HG03066 (cell line): Measurements from ENCODE around the gene RTEL1.
"Not testable (repeated sequence)": the region's sequence is repeated elsewhere in the genome, so short reads cannot be mapped to it uniquely, and the experiment has no call there.

Source experiments
- ATAC-seq: cut with Tn5 transposase; IDR thresholded peaks from one replicate; pipeline ENCODE4 v1.9.1; 2021; ENCODE audit warnings: low read depth; ENCODE audit not compliant: unreplicated experiment

Gene RTEL1

DNA sequence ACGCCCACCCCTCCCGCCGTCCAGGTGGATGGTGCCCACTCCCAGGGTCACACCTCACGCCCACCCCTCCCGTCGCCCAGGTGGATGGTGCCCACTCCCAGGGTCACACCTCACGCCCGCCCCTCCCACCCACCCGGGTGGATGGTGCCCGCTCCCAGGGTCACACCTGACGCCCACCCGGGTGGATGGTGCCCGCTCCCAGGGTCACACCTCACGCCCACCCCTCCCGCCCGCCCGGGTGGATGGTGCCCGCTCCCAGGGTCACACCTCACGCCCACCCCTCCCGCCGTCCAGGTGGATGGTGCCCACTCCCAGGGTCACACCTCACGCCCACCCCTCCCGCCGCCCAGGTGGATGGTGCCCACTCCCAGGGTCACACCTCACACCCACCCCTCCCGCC is 7.6 kb upstream of the RTEL1 start:
- ATAC-seq = not testable (repeated sequence)

DNA sequence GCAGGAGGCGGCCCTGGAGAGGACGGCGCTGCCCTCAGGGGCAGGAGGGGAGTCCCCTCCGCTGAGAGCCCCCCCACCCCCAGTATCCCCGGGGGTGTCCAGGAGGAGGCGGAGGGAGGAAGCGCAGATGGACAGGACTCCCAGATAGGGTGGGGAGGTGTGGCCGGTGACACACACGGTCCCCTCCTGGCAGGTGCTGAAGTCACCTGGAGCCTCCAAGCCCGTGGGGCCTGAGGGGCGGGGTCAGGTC is 6.2 kb upstream of the RTEL1 start:
- ATAC-seq = no peak

DNA sequence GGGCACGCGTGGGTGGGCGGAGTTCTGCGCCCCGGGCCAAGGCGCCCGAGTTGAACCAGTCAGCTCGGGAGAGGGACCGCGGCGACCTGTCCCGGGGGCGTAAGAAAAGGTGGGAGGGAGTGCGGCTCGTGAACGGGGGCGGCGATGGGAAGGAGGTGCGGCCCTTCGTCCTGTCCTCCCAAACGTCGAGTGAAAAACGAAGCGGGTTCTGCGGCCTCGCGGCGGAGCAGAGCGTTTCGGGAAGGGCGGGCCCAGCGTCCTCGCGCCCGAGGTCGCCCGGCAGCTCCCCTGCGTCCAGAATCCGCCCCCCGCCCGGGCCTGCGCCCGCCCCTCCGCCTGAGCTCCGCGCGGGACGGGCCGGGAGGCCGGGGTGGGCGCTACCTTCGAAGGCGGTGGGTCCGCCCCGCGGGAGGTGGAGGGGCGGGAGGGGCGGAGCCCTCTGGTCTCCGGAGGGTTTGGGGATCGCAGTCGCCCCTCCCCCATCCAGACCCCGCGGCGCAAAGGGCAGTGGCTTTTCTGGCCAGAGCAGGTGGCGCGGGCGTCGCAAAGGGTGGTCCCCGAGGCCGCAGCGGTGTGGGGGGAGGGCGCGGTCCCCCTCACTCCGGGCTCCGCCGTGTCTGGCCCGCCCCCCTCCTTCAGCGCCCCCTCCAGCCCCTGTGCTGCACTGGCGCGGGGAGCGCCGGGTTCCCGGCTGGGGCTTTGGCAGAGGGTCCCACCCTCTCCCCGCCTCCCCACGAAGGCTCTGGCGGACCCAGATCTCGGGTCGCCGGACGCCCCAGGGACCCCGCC is 5.7 kb upstream of the RTEL1 start:
- no peak for ATAC-seq

DNA sequence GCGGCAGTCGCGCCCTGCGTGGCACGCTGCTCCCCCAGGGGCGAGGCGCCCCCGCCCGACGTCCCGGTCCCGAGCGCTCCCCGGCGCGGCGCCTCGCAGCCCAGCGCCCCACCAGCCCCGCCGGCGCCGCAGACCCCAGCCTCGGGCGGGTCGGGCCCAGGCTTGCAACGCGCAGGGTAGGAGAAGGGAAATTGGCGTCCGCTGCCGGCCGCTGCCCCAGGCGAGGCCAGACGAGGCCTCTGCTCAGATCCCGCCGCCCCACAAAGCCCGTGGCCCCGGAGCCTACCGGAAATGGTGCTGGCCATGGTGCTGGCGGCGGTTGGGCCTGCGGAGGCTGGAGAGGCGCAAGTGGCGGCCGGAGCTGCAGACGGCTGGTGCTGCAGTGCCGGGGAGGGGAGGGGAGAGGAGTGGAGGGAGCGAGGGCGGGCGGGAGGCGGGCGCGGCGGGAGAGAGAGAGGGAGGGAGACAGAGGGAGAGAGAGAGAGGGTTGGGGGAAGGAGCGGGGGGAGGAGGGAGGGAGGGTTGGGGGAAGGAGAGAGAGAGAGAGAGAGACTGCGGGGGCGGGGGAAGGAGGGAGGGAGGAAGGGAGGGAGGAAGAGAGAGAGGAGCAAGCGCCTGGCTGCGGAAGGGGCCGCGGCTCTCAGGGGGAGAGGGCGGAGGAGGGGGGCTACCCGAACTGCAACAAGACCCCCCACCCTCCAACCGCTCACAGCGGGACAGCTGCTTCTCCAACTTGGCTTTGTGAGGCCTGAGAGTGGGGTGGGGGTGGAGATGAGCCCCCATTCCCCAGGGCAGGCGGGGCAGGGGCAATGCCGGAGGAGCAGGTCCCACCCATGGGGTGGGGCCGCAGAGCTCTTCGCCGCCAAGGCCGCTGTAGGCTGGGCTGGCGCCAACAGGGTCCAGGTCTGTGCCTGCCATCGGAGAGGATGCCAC is 4.8 kb upstream of the RTEL1 start, which contains the start of gene STMN3:
Gene STMN3 (minus strand): TSS at position 384 of the 933 bp plus-strand sequence. CDS start 79 bp downstream, at position 305.
- ATAC-seq = no peak

DNA sequence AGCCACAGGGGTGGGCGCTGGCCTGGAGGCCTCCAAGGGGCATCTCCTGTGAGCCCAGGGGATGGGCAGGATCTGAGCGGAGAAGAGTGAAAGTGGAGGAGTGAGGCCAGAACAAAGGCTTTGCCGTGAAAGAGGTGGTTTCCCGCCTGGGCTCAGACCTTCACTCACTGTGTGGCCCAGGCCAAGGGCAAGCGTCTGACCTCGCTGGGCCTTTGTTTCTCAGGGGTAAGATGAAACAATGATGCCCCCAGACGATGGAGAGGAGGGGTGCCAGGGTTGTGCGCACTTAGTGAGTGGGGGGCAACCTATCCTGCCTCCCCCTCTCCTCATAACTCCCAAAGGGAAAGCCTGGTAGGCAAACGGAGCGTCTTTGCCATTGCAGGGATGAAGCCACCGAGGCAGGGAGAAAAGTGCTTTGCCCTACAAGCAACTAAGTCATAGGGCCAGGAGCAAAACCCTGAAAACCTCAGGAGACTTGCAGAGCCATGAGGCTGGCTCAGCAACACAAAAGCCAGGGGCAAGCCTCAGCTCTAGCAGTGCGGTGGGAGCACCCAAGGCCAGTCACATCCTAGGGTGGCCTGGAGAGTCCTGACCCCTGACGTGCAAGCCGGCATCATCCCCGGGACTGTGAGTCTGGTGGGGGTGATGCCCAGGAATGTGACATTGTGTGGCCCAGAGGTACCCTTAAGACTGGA is 4.0 kb upstream of the RTEL1 start:
- ATAC-seq = no peak

DNA sequence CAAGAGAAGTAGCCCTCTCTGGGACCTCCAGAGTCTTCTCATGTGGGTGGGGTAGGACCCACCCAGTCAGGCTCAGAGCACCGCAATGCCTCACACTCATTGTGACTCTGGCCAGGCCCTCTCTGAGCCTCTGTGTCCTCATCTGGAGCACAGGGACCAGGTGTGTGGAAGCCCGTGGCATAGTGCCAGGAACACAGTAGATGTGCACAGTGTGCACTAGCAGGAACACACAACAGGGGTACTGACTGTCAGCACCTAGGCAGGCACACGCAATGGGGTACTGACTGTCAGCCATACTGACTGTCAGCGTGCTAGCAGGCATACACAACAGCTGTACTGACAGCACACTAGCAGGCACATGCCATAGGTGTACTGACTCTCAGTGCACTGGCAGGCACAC is 2.9 kb upstream of the RTEL1 start:
- ATAC-seq = no peak

DNA sequence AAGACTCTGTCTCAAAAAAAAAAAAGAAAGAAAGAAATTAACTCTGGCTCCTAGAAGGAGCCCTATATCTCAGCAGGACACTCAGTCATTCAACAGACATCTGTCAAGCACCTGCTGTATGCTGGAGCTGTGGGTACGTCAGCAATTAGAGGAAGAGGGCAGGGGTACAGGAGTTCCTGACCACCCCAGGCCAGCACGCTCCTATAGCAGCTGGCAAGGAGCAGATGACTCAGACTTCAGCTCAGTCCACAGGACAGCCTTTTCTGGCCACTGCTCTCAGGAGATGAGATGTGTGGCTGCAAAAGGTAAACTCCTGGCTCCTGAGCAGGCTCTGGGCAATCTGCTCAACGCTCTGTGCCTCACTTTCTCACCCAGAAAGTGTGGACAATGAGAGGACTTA is 1.7 kb upstream of the RTEL1 start:
- ATAC-seq = no peak

DNA sequence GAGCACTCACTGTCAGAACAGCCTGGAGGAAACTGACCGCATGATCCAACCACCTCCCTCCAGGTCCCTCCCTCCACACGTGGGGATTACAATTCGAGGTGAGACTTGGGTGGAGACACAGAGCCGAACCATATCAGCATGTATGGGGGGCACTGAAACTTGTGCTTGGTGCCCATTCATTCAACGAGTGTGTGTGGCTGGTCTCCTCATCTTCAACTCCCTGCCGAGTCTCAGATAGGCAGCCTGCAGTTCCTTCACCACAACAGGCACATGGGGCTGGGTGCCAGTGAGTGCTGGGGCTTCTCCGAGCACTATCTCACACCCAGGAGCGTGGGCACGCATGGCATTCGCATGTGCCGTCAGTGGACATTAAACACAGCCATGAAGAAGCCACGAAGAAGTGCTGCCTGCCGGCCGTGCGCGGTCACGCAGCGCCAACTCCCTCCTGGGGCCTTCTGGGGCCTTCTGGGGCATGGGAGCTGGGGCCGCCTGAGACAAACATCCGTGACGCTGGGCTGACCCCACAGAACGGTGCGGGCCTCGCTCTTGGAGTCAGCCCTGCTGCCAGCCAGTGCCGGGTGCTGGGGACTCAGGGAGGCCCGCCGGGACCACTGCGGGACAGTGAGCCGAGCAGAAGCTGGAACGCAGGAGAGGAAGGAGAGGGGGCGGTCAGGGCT is 714 bp upstream of the RTEL1 start:
- ATAC-seq = no peak

DNA sequence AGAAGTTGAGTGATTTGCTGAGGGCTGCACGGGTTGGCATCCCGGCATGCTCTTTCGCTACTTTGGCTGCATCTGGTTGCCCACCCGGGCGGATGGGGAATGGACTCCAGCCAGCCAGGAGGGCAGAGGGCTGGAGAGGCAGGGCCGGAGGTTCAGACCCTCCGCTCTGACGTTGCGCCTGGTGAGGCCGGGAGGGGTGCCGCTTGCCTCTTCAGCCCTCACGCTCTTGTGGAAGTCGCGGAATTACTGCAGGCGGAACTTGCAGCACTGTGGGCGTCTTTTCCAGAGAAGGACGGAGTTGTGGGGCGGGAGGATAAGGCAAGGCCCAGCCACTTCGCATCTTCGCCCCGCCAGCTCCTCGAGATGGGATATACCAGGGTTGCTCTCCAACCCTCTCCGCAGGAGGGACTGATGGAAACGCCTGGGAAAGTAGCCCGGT is 656 bp downstream of the RTEL1 start:
- ATAC-seq = no peak

DNA sequence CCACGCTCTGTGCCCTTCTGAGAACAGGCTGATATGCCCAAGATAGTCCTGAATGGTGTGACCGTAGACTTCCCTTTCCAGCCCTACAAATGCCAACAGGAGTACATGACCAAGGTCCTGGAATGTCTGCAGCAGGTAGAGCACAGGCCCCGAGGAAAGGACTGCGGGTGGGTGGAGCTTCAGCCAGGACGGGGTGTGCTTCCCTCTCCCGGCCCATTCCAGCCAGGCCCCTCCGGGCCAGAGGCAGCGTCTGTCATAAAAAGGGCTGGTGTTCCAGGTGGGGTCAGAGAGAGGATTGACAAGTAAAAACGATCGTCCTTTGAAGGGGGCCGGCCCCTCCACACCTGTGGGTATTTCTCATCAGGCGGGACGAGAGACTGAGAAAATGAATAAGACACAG is 1.3 kb downstream of the RTEL1 start:
- no peak for ATAC-seq

DNA sequence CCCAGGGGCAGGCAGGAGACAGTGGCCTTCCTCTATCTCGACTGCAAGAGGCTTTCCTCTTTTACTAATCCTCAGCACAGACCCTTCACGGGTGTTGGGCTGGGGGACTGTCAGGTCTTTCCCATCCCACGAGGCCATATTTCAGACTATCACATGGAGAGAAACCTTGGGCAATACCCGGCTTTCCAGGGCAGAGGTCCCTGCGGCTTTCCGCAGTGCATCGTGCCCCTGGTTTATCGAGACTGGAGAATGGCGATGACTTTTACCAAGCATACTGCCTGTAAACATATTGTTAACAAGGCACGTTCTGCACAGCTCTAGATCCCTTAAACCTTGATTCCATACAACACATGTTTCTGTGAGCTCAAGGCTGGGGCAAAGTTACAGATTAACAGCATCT is 2.1 kb downstream of the RTEL1 start:
- not testable (repeated sequence) for ATAC-seq

DNA sequence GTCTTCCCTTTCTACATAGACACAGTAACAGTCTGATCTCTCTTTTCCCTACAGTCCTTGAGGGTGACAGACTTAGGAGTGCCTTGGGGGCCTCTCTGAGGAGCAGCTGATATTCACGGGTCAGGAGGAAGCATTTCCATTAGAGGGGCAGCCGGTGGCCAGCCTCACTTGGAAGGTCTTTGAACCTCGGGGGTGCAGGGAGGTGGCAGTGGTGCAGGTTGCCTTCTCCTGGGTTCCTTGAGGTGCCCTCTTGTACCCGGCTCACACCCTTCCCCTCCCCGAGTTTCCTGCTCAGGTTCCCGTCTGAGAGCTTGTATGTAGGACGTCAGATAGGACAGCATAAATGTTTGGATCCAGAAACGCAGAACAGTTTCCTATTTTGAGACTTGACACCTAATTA is 2.5 kb downstream of the RTEL1 start:
- ATAC-seq = no peak

DNA sequence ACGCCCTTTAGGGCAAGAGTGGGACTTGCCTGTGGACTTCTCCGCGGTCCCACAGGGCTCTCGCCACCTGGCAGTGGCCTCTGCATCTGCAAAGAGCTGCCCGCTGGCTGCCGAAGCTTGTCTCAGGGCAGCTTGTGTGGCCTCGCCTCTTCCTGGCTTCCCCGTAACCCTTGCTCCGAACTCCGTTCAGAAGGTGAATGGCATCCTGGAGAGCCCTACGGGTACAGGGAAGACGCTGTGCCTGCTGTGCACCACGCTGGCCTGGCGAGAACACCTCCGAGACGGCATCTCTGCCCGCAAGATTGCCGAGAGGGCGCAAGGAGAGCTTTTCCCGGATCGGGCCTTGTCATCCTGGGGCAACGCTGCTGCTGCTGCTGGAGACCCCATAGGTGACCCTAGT is 3.0 kb downstream of the RTEL1 start:
- ATAC-seq = no peak

DNA sequence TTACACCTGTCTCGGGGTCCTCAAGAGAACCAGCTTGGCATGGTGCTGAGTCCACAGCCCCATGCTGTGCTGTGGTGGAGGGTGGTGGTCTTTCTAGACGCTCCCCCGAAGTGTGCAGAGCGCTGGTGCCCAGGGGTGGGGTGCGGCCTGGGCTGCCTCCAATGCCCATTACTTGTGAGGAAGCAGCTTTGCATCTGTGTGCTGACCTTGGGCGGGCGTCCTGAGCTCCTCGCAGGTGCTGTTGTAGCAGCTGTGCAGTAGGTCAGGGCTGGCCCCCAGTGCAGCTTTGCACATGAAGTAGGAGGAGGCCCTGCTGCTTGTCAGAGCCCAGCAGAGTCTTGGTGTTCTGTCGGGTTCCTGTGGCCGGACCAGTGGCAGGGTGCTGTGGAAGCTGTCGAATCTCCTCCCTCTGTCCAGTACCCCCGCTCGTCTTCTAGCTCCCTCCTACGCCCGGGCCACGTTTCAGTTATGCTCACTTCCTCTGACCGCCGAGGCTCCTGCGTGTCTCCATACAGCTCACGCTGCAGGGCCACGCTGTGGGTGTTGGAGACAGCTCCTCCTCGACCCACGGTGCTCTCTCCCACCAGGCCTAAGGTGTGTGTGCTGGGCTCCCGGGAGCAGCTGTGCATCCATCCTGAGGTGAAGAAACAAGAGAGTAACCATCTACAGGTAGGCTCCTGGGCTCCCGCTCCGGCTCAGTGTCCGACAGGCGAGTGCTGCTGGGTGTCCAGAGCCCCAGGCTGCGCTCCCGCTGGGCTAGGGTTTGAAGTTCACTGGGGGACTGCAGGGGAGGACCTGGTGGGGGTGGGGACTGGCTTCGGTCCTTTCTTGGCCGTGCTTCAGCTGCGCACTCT is 4.1 kb downstream of the RTEL1 start:
- ATAC-seq = no peak

DNA sequence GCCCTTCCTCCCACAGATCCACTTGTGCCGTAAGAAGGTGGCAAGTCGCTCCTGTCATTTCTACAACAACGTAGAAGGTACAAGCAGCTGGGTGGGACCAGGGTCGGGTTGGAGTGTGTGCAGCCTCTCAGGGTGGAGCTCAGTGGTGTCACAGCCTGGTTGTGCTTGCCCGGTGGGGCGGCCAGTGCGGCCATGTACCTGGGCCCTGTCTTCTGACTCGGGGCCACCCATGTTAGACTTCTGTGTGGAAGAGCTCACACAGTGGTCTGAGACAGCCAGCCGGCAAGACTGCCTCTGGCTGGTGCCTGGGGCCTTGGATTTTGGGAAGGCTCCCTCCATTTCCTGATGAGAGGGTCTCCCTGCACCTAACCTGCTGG is 4.7 kb downstream of the RTEL1 start:
- ATAC-seq = no peak

DNA sequence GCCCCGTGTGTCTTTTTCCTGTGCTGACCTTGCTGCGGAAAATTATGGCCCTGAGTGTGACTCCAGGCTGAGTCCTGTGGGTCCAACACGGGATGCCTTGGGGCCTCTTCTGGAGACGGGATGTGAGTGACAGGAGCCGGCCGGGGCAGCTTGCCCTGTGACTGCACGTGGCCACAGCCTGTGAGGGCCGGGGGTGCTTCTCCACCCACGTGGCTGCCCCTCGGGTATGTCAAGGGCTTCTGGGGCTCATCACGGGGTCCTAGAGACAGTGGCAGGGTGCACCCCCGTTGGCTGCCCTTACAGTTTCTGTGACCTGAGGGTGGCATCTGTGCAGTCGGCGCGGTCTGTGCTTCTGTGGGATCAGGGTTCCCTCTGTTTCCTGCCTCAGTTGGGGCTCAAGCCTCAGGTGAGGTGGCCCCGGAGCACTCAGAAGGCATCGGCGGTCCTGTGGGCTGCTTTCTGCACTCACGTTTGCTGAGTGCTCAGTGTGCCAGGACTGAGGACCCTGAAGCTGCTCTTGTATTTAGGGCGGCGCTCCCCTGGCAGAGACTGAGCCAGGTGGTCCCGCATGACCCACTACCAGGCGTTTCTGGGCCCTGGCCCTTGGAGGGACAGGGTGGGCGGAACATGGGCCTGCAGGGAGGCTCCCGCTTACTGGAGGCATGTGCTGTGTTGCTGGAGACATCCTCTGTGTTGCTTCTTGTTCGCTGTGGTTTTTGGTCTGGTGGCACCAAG is 5.4 kb downstream of the RTEL1 start:
- ATAC-seq = no peak

DNA sequence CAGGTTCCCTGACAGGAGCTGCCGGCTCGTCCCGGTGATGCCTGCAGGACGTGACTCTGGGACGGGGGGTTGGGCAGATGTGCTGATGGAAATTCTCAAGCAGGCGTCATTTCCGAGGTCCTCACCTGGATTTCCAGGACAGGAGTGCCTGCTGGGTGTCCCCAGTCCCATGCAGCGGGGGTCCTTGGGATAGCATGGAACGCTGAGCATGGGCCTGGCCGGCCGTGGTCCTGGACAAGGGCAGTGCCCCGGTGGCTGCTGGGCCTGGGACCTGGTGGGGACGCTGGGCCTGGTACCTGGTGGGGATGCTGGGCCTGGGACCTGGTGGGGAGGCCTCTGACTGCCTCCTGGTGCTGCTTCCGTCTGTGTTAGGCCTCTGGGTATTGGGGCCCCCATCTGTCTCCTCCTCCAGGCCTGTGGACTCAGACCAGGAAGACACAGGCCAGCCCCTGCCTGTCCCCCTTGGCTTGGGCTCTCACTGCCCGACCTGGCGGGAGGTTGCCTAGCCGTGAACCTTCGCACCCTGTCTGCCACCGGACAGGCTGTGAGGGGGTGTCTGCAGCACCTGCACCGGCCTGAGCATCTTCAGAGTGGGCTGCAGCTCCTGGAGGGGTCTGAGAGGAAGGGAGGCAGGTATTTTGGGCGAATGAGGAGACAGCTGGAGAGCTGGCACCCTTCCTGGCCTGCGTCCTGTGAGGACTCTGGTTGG is 6.2 kb downstream of the RTEL1 start:
- no peak for ATAC-seq

DNA sequence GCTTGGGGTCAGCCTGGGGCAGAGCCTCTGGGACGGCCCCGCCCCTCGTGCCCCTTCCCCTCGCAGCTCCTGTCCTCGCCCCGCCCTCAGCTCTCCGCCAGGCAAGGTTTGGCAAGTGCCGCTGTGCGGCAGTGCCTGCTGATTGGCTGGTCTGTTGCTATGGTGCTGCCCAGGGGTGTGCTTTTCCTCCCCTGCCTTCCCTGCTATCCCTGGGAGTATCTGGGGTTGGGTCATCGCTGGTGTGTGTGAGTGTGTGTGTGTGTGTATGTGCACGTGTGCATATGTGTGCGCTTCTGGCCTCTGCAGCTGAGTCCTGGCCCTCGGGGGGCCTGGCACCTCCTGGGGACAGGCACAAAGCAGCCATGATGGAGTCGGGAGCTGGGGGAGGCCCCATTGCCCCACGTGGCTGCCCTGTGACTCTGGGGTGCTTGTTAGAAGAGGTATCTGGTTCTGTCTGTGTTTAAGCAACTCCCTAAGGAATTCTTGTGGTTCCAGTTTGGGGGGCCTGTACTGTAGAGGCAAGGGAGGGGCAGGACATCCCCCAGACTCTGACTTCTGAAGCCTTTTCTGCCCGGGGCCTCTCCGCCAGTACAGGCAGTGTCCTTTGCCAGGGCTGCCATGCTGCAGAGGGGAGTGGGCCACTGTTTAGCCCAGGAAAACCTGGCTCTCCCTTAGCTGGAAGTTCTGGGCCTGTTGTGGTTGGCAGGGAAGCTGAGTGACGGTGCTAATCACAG is 6.9 kb downstream of the RTEL1 start:
- ATAC-seq = no peak
